Ovary (tissue), 9 donors: ENCODE measurements around the gene NAA10. TPM values are rescaled to one million over a fixed set of nuclear protein-coding genes. Genes with fewer than 3 reads are reported as not detected.

Source experiments
- DNase-seq, 5 donors: peaks; one replicate each; pipeline ENCODE4 v3.0.0-alpha.2; 2019 to 2020
- H3K27ac ChIP-seq, 2 donors: fragments of 200-600 bp; one replicate each; pipeline versions ENCODE4 v1.5.1 to v1.8.0; 2019 to 2022
- H3K27me3 ChIP-seq: fragments of 200-600 bp; one replicate; pipeline ENCODE4 v1.8.0; 2022
- H3K36me3 ChIP-seq: fragments of 200-600 bp; sonication (generic); one replicate; pipeline ENCODE4 v1.5.1; 2019
- H3K4me1 ChIP-seq: one replicate; pipeline ENCODE4 v1.8.1; 2013; ENCODE audit warnings: mild to moderate bottlenecking, moderate library complexity; ENCODE audit not compliant: insufficient read depth
- H3K4me3 ChIP-seq: fragments of 200-600 bp; sonication (generic); one replicate; pipeline ENCODE4 v1.5.1; 2017
- H3K9me3 ChIP-seq, 2 donors: fragments of 200-600 bp in 1 of 2; sonication (generic) in 1 of 2; one replicate each; pipeline versions ENCODE4 v1.5.1 to v1.8.1; 2013 to 2019; ENCODE audit warnings: mild to moderate bottlenecking in 1 of 2, moderate library complexity in 1 of 2
- CTCF ChIP-seq, 3 donors: fragments of 450-650 bp in 2 of 3; fragments of 200-600 bp in 1 of 3; IDR thresholded peaks; one replicate each; pipeline versions ENCODE4 v1.5.1 to v1.8.0; 2016 to 2022; ENCODE audit warnings: antibody characterized with exemption in 3 of 3, mild to moderate bottlenecking in 1 of 3
- EP300 ChIP-seq: sonication (generic); formaldehyde crosslinking; IDR thresholded peaks from one replicate; pipeline ENCODE4 v1.6.1; 2017; ENCODE audit warnings: antibody characterized with exemption
- POLR2A ChIP-seq: fragments of 450-650 bp; IDR thresholded peaks from one replicate; pipeline ENCODE4 v1.6.1; 2017; ENCODE audit warnings: antibody characterized with exemption, mild to moderate bottlenecking, moderate library complexity
- WGBS, 3 donors: extraction: QIAGEN DNeasy Blood & Tissue Kit in 1 of 3; methylation state at CpG; one replicate each; pipeline versions ENCODE4 v1.1.5 to v1.1.7; 2013 to 2017; 5-methylcytosine and 5-hydroxymethylcytosine counted together
- intact Hi-C, 4 donors: fragments of 100-400 bp; cut with DNase I; formaldehyde crosslinking; loops; one replicate each; pipeline versions ENCODE4 v1.11.0 to v1.15.1; 2022 to 2023
- polyA plus RNA-seq, 2 donors: library from polyadenylated mRNA; stranded (reverse); fragments of 200-250 nt in 1 of 2; fragments of 350-450 nt in 1 of 2; fragmentation: Illumina TruSeq in 1 of 2; extraction: RNeasy Lipid Tissue Mini Kit (QIAGEN cat#74804) in 1 of 2; gene quantifications; one replicate each; pipeline ENCODE4 v1.2.3, GENCODE V29; 2013 to 2014
- total RNA-seq, 7 donors: library from RNA; depleted of rRNA in 2 of 7; stranded (reverse); fragments of >200 nt in 2 of 7; fragmentation: NEBNext Ultra II Directional in 3 of 7; extraction: Animal tissue kit (Norgen Biotek cat#: 25700) in 3 of 7; gene quantifications; one replicate each; pipeline versions ENCODE4 v1.1.0 to v1.2.4, GENCODE V29; 2016 to 2023
- donor health status: DM: no; HTN: no; CAD: no; lungs with moderate emphysema.
- donor health status: DM: no; HTN: no; CAD: no.
- donor health status: Bipolar disorder and iron deficiency.
- donor health status: DM: yes; HTN: yes; CAD: no.
- donor health status: DM: no; HTN: no; CAD: no.
- donor health status: DM: yes; HTN: yes; CAD: no.

NAA10 gene
- total and polyA plus RNA-seq, 9 donors = 36.7 to 95.5 (median 64.9) TPM

- Histone ChIP-seq H3K4me3 (no peak overlapping the region), H3K36me3 (no peaks in the 10 kb centered on the region), H3K4me1 (no peaks in the 10 kb centered on the region), H3K9me3 (no peaks in the 10 kb centered on the region), H3K27ac (no peak overlapping the region), H3K27me3 (no peaks in the 10 kb centered on the region)
- TF ChIP-seq POLR2A (no peak), CTCF (IDR thresholded peaks at IDR 0.05) (no peak), EP300 (no peak)
- 89 to 90% (median 90%) methylated on average over 15 of the region's 15 CpGs for WGBS, 3 donors
- DNase-seq = no peak
- intact Hi-C loops = loop anchor here in 2 of 4 donors (5.0 to 10.0 kb wide), 2 partner anchors 192 to 415 kb away; no protein-coding TSS in a partner anchor
Measured at GRCh38 chrX:153959649-153960048, 24.8 kb upstream of the NAA10 start.

GRCh38 chrX:153958605-153959004 is 23.8 kb upstream of the NAA10 start:
- H3K27me3 ChIP-seq = no peaks in the 10 kb centered on the region
- no peak for DNase-seq
- intact Hi-C loops = loop anchor here in 2 of 4 donors (5.0 to 10.0 kb wide), 2 partner anchors 191 to 414 kb away; no protein-coding TSS in a partner anchor
- H3K9me3 ChIP-seq = no peaks in the 10 kb centered on the region
- WGBS, 3 donors = 91 to 93% (median 91%) methylated on average over 13 to 14 of the region's 14 CpGs
- H3K4me1 ChIP-seq = no peaks in the 10 kb centered on the region
- TF ChIP-seq EP300 (no peak), POLR2A (no peak), CTCF (IDR thresholded peaks at IDR 0.05) (no peak)
- H3K4me3 ChIP-seq = no peak overlapping the region
- no peak overlapping the region for H3K27ac ChIP-seq
- no peaks in the 10 kb centered on the region for H3K36me3 ChIP-seq

GRCh38 chrX:153957224-153957623 is 22.4 kb upstream of the NAA10 start:
- no peak overlapping the region for H3K27ac ChIP-seq
- 88 to 93% (median 89%) methylated on average over 17 of the region's 17 CpGs for WGBS, 3 donors
- no peaks in the 10 kb centered on the region for H3K36me3 ChIP-seq

GRCh38 chrX:153956044-153956907 is 21.4 kb upstream of the NAA10 start:
- H3K4me3 ChIP-seq = no peak overlapping the region
- no peak overlapping the region for H3K27ac ChIP-seq
- H3K4me1 ChIP-seq = no peaks in the 10 kb centered on the region
- no peak for TF ChIP-seq POLR2A
- TF ChIP-seq CTCF (IDR thresholded peaks at IDR 0.05) = no peak
- TF ChIP-seq EP300 = no peak
- no peak for DNase-seq
- H3K9me3 ChIP-seq = no peaks in the 10 kb centered on the region
- intact Hi-C loops = loop anchor here in 2 of 4 donors (5.0 to 10.0 kb wide), 2 partner anchors 189 to 411 kb away; no protein-coding TSS in a partner anchor
- 91 to 92% (median 91%) methylated on average over 35 of the region's 35 CpGs for WGBS, 3 donors
- H3K36me3 ChIP-seq = no peaks in the 10 kb centered on the region
- no peaks in the 10 kb centered on the region for H3K27me3 ChIP-seq

More at GRCh38 chrX:153957224-153957623, 22.4 kb upstream of the NAA10 start:
- Histone ChIP-seq H3K4me1 (no peaks in the 10 kb centered on the region), H3K9me3 (no peaks in the 10 kb centered on the region), H3K4me3 (no peak overlapping the region), H3K27me3 (no peaks in the 10 kb centered on the region)
- intact Hi-C loops = loop anchor here in 2 of 4 donors (5.0 to 10.0 kb wide), 2 partner anchors 190 to 412 kb away; no protein-coding TSS in a partner anchor
- TF ChIP-seq EP300 = no peak
- no peak for TF ChIP-seq CTCF (IDR thresholded peaks at IDR 0.05)
- TF ChIP-seq POLR2A = no peak
- DNase-seq = no peak
